Ishikawa (cell line): ENCODE data around the gene SPG11.

Experiments
- CREB1 ChIP-seq: IDR thresholded peaks from 2 replicates; pipeline ENCODE4 v1.6.1; 2012; ENCODE audit warnings: low read depth
- FOXM1 ChIP-seq: IDR thresholded peaks from 2 replicates; pipeline ENCODE4 v1.6.1; 2012; ENCODE audit warnings: low read depth, borderline replicate concordance
- RAD21 ChIP-seq: IDR thresholded peaks from 2 replicates; pipeline ENCODE4 v1.6.1; 2012; ENCODE audit warnings: low read depth
- TAF1 ChIP-seq: IDR thresholded peaks from 2 replicates; pipeline ENCODE4 v1.6.1; 2012; ENCODE audit warnings: low read depth, mild to moderate bottlenecking
- TEAD4 ChIP-seq: IDR thresholded peaks from 2 replicates; pipeline ENCODE4 v1.6.1; 2012

GRCh38 chr15:44519537-44519936, 143.9 kb downstream of the SPG11 start:
- no peak for TF ChIP-seq RAD21
- no peak for TF ChIP-seq CREB1
- no peak for TF ChIP-seq FOXM1
- no peak for TF ChIP-seq TAF1
- TF ChIP-seq TEAD4, result no peak
